GM18508 (cell line): ENCODE measurements around the gene COX7A2L.

ENCODE experiments used
- ATAC-seq: cut with Tn5 transposase; IDR thresholded peaks from one replicate; pipeline ENCODE4 v1.9.1; 2021; ENCODE audit warnings: moderate number of reproducible peaks; ENCODE audit not compliant: insufficient read depth, unreplicated experiment

COX7A2L gene

DNA sequence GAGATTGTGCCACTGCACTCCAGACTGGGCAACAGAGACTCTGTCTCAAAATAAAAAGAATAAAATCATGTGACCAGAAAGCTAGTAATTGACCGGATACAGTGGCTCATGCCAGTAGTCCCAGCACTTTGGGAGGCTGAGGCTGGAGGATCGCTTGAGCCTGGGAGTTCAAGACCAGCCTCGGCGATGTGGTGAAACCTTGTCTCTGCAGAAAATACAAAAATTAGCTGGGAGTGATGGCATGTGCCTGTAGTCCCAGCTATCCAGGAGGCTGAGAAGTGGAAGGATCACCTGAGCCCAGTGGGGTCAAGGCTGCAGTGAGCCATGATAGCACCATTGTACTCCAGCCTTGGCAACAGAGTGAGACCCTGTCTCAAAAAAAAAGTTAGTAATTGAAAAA is 36.8 kb downstream of the COX7A2L start:
- ATAC-seq, result no peak

DNA sequence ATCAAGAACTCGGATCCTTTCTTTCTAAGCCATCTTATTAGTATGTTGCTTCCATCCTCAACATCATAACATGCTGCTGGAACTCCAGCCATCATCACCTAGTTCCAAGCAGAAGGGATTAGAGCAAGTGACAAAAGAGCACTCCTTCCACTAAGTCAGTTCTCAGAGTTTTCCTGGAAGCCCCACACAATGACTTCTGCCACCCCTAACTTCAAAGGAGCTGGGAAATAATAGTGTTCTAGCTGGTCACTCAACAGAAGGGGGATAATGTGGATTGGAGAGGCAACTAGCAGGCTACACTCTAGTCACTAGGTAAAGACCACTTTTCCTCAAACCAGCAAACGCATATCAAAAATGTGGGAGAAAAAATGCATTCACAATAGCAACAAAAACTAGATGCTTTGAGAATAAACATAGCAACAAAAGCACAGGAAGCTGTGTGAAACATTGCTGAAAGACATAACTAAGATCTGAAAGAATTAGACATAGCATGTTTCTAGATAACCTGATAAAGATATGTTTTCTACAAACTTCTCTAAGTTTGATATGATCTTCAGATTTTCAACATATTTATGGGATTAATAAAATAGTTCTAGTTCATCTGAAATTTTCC is 39.5 kb downstream of the COX7A2L start:
- ATAC-seq, result no peak

DNA sequence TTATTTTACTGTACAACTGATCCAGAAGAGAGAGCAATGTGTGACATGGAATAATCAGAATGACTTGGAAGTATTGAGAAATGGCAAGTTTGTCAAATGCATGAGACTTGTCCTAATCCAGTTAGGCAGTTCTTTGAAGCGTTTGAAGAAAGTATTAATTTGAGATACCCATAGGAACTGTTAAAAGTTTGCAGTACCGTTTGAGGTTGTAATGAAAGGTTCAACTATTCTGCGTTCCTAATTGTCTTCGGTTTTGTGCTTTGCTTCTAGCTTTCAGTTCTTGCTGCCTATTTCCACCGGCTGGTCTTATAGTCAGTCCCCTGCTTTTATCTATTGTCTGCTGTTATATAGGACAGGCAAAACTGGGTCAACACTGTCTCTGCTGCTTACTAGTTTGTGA is 41.8 kb downstream of the COX7A2L start:
- ATAC-seq, result no peak

DNA sequence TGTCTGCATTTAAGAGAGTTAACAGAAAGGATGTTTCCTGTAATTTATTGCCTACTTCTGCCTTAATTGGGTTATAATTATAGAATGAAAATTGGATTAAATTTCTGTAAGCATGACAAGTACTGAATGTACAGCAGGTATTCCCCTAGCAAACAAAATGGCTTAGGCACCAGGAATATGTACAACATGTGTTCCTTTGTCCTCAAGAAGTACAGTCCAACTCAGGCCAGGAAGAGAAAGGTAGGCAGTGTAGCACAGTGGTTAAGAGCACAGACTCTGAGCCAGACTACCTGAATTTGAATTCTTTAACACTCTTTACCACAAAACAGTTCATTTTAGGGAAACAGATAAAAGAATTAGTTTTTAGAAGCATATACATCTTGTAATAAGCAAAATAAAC is 43.1 kb downstream of the COX7A2L start:
- no peak for ATAC-seq

DNA sequence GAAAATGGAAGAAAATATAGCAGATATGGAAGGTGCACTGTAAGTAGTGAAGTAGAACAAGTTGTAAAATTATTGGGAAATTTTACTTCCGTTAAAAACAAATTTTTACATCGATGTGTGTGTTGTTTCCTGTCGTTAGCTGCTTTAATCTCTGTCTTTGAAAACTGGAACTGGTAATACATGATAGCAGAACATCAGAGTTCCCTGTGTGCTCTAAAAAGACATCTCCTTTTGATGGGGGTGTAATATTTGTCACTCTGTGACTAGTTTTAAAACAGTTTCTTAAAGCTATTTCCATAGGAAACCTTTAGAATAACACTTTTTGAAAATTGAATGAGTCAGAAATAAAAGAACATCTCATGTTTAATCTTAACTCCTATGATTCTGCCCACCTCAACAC is 43.5 kb downstream of the COX7A2L start:
- no peak for ATAC-seq

DNA sequence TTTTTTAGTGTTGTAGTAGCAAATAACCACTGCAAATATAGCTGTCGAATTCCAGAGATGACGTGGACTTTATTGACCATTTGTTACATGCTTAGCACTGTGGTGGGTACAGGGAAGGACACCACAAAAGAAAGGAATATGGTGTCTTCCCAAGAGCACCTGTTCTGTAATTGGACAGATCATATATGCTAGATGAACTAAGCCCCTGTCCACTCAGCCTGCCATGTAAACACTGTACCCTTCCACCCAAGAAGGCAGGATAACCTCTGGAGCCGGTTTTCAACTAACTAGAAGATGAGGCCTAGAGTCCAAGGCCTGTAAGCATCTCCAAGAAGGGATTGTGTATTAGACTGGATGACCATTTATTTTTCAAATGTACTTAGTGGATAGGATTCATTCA is 44.1 kb downstream of the COX7A2L start:
- ATAC-seq, result no peak

DNA sequence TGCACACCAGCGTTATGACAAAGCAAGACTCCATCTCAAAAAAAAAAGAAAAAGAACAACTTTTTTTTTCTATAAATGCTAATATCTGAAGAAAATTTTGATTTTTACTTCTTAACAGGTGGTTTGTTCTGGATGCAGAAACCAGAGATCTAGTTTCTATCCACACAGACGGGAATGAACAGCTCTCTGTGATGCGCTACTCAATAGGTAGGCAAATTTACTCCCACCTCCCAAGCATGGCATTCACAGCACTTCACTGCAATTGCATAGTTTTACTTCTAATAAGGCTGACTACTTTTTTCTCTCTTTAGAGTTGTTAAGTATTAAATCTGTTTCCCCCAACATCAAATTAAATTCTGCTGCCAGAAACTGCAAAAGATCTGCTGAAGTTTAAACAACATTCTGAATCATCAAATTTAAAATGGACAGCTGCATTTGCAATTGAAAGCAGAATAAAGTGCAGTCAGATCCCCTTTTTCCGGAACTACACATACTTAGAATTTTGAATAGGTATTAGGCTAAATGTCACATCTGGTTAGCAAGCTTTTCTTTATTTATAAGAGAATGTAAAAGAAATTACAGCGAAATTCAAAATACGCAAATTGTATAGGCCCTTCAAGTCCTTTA is 45.1 kb downstream of the COX7A2L start:
- no peak for ATAC-seq

DNA sequence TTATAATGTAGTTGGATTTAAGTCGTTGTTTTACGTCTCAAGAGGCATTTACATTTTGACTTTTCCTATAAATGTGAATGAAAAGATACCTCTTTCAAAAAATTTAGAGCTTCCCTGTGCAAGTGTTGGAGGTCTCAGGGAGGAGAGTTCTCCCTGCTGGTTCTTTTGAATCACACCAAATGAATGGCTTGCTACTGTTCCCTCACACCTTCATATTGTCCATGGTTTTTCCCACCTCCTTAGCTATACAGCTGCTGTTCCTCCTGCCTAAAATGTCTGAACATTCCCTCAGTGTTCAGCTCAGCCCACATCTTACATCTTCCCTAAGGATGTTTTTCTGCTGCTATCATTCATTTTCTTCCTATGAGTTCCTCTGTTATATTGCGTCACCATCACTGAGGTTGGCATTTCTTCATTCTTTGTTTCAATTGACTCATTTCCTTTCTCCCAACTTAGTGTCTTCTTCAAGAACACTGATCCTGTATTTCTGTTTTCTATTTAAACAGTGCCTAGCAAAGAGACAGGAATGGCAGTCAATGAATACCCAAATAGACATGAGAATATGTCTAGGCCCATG is 46.0 kb downstream of the COX7A2L start:
- ATAC-seq, result no peak

DNA sequence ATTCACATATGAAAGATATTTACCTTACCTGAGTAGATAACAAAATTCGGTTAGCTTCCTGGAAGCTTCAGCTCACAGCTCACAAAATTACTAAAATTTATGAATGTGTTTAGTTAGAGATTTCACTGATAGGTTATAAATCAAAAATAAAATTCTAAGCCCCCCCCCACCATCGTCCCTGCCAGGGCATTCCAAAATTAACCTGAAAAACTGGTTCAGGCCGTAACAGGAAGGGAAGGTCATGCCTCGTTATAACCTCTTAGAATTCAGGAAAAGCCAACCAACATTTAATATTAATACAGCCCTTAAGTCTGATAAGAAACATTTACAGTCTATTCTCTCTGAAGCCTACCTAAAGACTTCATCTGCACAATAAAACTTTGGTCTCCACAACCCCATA is 48.9 kb downstream of the COX7A2L start:
- ATAC-seq, result no peak

DNA sequence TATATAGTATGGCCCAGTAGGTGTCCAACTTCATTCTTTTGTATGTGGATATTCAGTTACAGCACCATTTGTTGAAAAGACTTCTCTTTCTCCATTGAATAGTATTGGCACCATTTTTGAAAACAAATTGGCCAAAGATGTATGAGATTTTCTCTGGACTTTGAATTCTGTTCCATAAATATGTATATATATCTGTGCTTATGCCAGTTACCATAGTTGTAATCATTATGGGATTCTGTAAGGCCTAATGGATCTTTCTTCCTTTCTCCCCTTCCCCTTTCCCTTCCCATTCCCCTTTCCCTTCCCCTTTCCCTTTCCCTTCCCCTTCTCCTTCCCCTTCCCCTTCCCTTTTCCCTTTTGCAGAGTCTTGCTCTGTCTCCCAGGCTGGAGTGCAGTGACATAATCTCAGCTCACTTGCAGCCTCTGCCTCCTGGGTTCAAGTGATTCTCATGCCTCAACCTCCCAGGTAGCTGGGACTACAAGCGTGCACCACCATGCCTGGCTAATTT is 51.0 kb downstream of the COX7A2L start:
- ATAC-seq, result no peak

DNA sequence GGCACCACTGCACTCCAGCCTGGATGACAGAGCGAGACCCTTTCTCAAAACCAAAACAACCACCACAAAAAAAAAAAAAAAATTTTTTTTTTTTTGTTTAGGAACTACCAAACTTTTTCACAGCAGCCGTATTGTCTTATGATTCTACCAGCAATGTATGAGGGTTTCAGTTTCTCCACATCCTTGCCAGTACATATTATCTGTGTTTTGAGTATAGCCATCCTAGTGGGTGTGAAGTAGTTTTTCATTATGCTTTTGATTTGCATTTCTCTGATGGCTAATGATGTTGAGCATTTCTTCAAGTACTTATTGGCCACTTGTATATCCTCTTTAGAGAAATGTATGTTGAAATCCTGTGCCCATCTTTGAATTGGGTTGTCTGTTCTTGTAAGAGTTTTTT is 51.7 kb downstream of the COX7A2L start:
- no peak for ATAC-seq

DNA sequence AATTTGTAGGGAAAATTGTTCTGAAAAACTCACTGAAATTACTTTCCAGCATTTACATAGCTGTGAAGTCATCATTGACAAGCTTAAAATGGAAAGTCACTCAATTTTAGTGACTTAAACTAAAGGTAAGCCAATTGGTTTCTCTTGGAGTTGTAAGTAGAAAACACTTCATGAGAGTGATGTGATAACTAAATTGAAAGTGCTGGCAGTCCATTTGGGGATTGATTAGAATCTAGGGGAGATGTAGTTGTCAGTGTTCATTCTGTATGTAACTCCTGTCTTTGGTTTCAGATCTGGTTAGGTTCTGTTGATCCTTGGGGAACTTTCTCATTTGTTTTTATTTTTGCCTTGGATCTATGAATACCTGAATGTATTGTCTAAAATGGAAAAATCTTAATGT is 53.8 kb downstream of the COX7A2L start:
- ATAC-seq, result no peak

DNA sequence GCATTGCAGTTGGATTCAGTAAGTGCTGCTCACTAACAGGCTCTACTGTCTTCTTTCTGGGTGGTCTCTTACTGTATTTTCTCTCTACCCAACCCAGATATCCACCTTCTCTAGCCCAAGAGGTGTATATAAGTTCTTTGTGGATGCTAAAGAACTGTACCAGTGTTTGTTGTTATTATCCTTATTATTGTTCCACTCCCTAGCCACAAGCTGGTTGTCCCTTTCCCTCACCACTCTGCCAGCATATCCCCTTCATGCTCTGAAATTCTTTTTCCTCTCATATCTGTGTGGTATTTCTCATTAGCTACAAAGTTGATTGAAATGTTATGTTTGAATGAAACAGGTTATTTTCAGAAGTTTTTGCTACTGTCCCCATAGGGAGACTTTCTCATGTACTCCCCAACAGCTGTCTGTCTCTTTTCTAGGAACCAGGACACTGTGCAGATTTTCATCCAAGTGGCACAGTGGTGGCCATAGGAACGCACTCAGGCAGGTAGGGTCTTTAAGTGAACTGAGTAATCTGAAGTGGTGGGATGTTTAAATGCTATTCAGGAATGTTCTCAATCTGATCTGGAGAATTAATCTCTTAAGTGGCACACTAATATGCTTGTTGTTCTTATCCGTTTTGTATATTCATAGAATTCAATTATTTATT is 56.8 kb downstream of the COX7A2L start:
- ATAC-seq, result no peak

DNA sequence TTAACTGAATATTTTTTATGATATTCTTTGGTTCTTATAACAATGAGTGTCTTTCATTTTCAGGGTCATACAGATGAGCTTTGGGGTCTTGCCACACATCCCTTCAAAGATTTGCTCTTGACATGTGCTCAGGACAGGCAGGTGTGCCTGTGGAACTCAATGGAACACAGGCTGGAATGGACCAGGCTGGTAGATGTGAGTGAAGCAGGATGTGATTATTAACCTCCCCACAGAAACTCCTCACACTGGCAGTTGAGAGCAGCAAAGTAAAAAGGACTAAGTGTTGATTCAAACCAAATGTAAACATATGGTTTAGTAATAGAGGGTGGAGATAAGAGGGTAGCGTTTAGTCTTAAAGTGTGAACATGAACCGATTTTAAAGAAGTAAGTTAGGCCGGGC is 57.8 kb downstream of the COX7A2L start:
- ATAC-seq, result no peak

DNA sequence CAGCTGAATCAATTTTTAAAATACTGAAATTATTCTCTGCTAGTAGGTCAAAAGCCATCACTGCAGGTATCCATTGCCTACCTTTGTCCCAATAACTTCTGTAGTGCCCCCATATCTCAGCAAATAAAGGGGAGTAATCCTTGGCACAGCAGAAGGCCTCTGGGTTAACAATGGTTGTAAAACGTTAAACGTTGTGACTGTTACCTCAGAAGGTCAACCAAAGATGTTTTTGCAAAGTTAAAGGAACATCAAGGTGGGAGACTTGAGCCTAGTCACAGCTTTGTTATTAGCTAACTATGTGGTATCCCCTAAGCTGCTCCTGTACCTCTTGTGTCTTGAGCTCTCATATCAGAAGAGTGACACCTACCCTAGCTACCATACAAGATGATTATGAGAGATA is 60.5 kb downstream of the COX7A2L start:
- ATAC-seq, result no peak
